GM19463 (cell line): ENCODE results near the gene TMIGD2.
"Not testable (repeated sequence)": the region's sequence is repeated elsewhere in the genome, so short reads cannot be mapped to it uniquely, and the experiment has no call there.

ENCODE experiments used
- ATAC-seq: cut with Tn5 transposase; IDR thresholded peaks from one replicate; pipeline ENCODE4 v1.9.1; 2021; ENCODE audit warnings: mild to moderate bottlenecking, moderate library complexity; ENCODE audit not compliant: unreplicated experiment

Gene TMIGD2

GRCh38 chr19:4267901-4268815 is 34.0 kb downstream of the TMIGD2 start:
- ATAC-seq = no peak

DNA sequence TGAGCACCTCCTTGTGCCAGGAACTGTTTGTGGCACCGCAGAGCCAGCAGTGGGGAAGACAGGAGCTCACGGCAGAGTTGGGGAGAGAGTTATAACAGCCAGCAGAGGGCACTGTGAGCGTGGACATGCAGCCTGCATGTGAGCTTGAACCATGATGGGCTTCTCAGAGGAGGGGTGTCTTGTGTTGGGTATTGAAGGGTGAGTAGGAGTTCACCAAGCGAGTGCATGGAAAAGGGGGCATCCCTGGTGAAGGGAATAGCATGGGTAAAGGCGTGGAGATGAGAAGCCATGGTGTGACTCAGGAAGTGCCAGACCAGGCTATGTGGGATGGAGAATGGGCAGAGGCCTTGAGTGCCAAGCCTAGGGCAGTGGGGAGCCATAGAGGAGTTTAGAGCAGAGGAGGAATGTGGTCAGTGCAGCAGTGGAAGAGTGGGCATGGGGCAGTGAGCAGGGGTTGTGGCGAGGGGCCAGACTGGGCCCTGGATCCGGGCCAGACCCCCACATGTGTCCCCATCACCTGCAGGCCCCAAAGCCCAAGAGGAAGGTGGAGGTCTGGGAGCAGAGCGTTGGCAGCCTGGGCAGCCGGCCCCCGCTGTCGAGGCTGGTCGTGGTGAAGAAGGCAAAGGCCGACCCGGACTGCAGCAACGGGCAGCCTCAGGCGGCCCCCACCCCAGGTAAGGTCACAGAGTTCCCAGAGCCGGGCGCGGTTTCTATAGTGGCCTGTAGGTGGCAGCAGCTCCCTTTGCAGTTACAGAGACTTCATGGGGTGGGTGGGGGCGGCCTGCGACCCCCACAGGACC is 34.9 kb downstream of the TMIGD2 start:
- no peak for ATAC-seq

- no peak for ATAC-seq
Observed at GRCh38 chr19:4266253-4267000, 35.8 kb downstream of the TMIGD2 start.

DNA sequence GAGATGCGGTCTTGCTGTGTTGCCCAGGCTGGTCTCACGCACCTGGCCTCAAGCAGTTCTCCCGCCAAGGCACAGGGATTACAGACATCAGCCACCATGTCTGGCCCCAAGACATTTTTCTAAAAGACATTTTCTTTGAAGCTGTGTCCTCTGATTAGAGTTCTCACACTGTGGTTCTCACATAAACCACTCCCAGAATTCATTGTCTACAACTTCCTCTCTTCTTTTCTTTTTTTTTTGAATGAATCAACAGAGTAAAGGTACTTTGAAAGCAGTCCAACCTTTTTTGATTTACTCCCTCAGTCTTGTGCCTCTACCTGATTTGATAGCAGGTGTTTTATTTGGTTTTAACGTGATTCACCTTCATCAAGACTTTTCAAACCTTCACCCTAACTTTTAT is 37.4 kb downstream of the TMIGD2 start:
- no peak for ATAC-seq

GRCh38 chr19:4260613-4261191 is 41.5 kb downstream of the TMIGD2 start:
- ATAC-seq = no peak

DNA sequence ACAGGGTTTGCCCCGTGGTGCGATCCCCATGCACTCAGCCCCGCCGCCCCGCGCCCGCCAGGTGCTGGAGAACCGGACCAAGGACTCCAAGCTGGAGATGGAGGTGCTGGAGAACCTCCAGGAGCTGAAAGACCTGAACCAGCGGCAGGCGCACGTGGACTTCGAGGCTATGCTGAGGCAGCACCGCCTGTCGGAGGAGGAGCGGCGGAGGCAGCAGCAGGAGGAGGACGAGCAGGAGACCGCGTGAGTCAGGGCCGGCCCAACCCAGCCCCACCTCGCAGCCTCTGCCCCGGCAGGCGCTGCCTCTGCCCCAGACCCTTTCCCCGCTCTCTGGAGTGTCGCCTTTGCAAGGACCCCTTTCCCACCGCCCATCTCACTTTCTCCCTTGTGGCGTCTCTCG is 44.0 kb downstream of the TMIGD2 start:
- ATAC-seq = no peak

DNA sequence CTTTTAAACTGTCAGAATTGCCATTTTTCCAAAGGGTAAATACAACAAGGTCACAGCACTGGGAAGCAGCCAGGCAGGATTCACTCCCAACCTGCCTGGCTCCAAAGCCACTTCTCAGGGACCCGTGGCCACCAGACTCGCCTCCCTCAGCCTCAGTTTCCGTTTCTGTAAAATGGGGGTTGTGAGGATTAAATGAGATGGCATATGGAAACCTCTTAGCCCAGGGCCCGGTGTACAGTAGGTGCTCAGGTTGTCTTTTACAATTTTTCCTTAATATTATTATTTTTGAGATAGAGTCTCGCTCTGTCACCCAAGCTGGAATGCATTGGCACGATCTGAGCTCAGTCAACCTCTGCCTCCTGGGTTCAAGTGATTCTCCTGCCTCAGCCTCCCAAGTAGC is 45.2 kb downstream of the TMIGD2 start:
- ATAC-seq = no peak

- ATAC-seq = no peak
Observed at GRCh38 chr19:4256563-4256962, 45.6 kb downstream of the TMIGD2 start.

- peak; percentile 85 for ATAC-seq
Observed at GRCh38 chr19:4246767-4247593, 55.2 kb downstream of the TMIGD2 start, which contains the start of gene YJU2. Gene YJU2 (plus strand): TSS chr19:4247080. CDS start chr19:4247147, 67 bp downstream.

DNA sequence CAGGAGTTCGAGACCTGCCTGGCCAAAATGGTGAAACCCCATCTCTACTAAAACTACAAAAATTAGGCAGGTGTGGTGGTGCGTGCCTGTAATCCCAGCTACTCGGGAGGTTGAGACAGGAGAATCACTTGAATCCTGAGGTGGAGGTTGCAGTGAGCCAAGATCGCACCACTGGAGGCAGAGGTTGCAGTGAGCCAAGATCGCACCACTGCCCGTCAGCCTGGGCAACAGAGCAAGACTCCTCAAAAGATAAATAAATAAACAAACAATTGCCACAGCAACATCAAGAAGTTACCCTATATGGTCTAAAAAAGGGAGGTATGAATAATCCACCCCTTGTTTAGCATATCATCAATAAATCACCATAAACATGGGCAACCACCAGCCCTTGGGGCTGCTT is 56.3 kb downstream of the TMIGD2 start:
- not testable (repeated sequence) for ATAC-seq
